GM19193 (cell line): ENCODE results near the gene GBF1.

ENCODE experiments used
- POLR2A ChIP-seq: IDR thresholded peaks from 4 replicates; pipeline ENCODE4 v1.6.1; 2011; ENCODE audit not compliant: insufficient read depth, insufficient read length; ENCODE audit errors: extremely low read depth

GBF1 gene

GRCh38 chr10:102408131-102408727 lies 162.9 kb downstream of the GBF1 start:
- TF ChIP-seq POLR2A: no peak

- TF ChIP-seq POLR2A: no peak
Measured at GRCh38 chr10:102408728-102409603, 163.6 kb downstream of the GBF1 start.

GRCh38 chr10:102409604-102410428 lies 164.5 kb downstream of the GBF1 start:
- no peak for TF ChIP-seq POLR2A

GRCh38 chr10:102410429-102411073 lies 165.2 kb downstream of the GBF1 start:
- no peak for TF ChIP-seq POLR2A

- no peak for TF ChIP-seq POLR2A
Measured at GRCh38 chr10:102411341-102412255, 166.3 kb downstream of the GBF1 start.

GRCh38 chr10:102412293-102412692 lies 167.0 kb downstream of the GBF1 start:
- no peak for TF ChIP-seq POLR2A

GRCh38 chr10:102413053-102413705 lies 167.8 kb downstream of the GBF1 start:
- TF ChIP-seq POLR2A: no peak

GRCh38 chr10:102413806-102414561 lies 168.7 kb downstream of the GBF1 start:
- TF ChIP-seq POLR2A: no peak

- no peak for TF ChIP-seq POLR2A
Measured at GRCh38 chr10:102414749-102415148, 169.4 kb downstream of the GBF1 start.

GRCh38 chr10:102416283-102416682 lies 171.0 kb downstream of the GBF1 start:
- TF ChIP-seq POLR2A: no peak

GRCh38 chr10:102416695-102417094 lies 171.4 kb downstream of the GBF1 start:
- TF ChIP-seq POLR2A: no peak

- TF ChIP-seq POLR2A: no peak
Measured at GRCh38 chr10:102418622-102419268, 173.4 kb downstream of the GBF1 start, which contains the start of gene PSD. TSS of gene PSD (minus strand) at chr10:102418785. CDS start at chr10:102417038, 1,747 bp downstream.
